PC-3 (cell line): Measurements from ENCODE around the gene MSI2. TPM values are rescaled to one million over a fixed set of nuclear protein-coding genes. Genes with fewer than 3 reads are reported as not detected.

Source experiments
- ATAC-seq: fragments of 200-7000 bp; cut with Tn5 transposase; 2 replicates; pipeline ENCODE4 v1.9.1; 2020; ENCODE audit warnings: mild to moderate bottlenecking, moderate library complexity
- BruUV-seq: library from RNA; stranded (reverse); fragments of 400-500 nt; replicated peaks from 2 replicates; lab custom pipeline; 2021; lab: Mats Ljungman, UMichigan
- CTCF ChIA-PET: fragments of 300-600 bp; sonication (Branson Sonifier 250); formaldehyde crosslinking; loops from one replicate; lab custom pipeline; 2022; ENCODE audit warnings: antibody characterized with exemption; lab: Charles Lee
- POLR2A ChIA-PET: fragments of 300-600 bp; sonication (Branson Sonifier 250); formaldehyde crosslinking; loops from one replicate; lab custom pipeline; 2022; ENCODE audit warnings: antibody characterized with exemption; ENCODE audit not compliant: unreplicated experiment; lab: Charles Lee
- DNase-seq: peaks from one replicate; pipeline ENCODE4 v3.0.0-alpha.2; 2015
- H2AFZ ChIP-seq: fragments of 300-600 bp; sonication (generic); 2 replicates; pipeline ENCODE4 v1.6.0; 2016; ENCODE audit warnings: antibody characterized with exemption, low read length
- H3F3A ChIP-seq: fragments of 300-600 bp; sonication (generic); one replicate; pipeline ENCODE4 v1.6.0; 2017; ENCODE audit warnings: antibody characterized with exemption, low read length, control low read depth, mild to moderate bottlenecking; ENCODE audit not compliant: unreplicated experiment
- H3K27ac ChIP-seq: fragments of 300-600 bp; sonication (generic); 2 replicates; pipeline ENCODE4 v1.5.1; 2016; ENCODE audit warnings: mild to moderate bottlenecking, low read length
- H3K27me3 ChIP-seq: fragments of 300-600 bp; sonication (generic); 2 replicates; pipeline ENCODE4 v1.6.1; 2016; ENCODE audit warnings: low read length, mixed read lengths
- H3K36me3 ChIP-seq: fragments of 300-600 bp; sonication (generic); 2 replicates; pipeline ENCODE4 v1.6.1; 2016; ENCODE audit warnings: low read depth, mixed run types, low read length, mixed read lengths
- H3K4me1 ChIP-seq: fragments of 300-600 bp; sonication (generic); 2 replicates; pipeline ENCODE4 v1.5.1; 2016; ENCODE audit warnings: low read length; ENCODE audit not compliant: insufficient read depth
- H3K4me2 ChIP-seq: fragments of 300-600 bp; sonication (generic); 2 replicates; pipeline ENCODE4 v1.6.0; 2016; ENCODE audit warnings: low read length
- H3K4me3 ChIP-seq: fragments of 300-600 bp; sonication (generic); 2 replicates; pipeline ENCODE4 v1.5.1; 2016; ENCODE audit warnings: mild to moderate bottlenecking, low read length, mixed read lengths
- H3K79me2 ChIP-seq: fragments of 300-600 bp; sonication (generic); 2 replicates; pipeline ENCODE4 v1.6.1; 2017; ENCODE audit warnings: low read length, mixed read lengths
- H3K9ac ChIP-seq: fragments of 300-600 bp; sonication (generic); 2 replicates; pipeline ENCODE4 v1.6.0; 2016; ENCODE audit warnings: mild to moderate bottlenecking, low read length
- H3K9me2 ChIP-seq: fragments of 300-600 bp; sonication (generic); replicated peaks from 2 replicates; pipeline ENCODE4 v1.6.1; 2016; ENCODE audit warnings: mixed run types, low read length, mixed read lengths
- H3K9me3 ChIP-seq: fragments of 300-600 bp; sonication (generic); 2 replicates; pipeline ENCODE4 v1.6.1; 2016; ENCODE audit warnings: low read length, mixed read lengths
- H4K20me1 ChIP-seq: fragments of 300-600 bp; sonication (generic); 2 replicates; pipeline ENCODE4 v1.6.1; 2016; ENCODE audit warnings: low read length, mixed read lengths
- EZH2 ChIP-seq: fragments of 300-600 bp; sonication (generic); IDR thresholded peaks from one replicate; pipeline ENCODE4 v1.6.1; 2017; ENCODE audit warnings: antibody characterized with exemption, mild to moderate bottlenecking, low read length; ENCODE audit not compliant: unreplicated experiment
- EZH2phosphoT487 ChIP-seq: fragments of 300-600 bp; sonication (generic); IDR thresholded peaks from 2 replicates; pipeline ENCODE4 v1.6.1; 2018; ENCODE audit warnings: mild to moderate bottlenecking, antibody characterized with exemption, low read length, borderline replicate concordance
- intact Hi-C: fragments of 100-400 bp; cut with micrococcal nuclease; formaldehyde crosslinking; loops from 2 replicates; pipeline ENCODE4 v1.9.0; 2023
- total RNA-seq: library from RNA; depleted of rRNA; stranded (reverse); fragments of >200 nt; gene quantifications from 2 replicates; pipeline ENCODE4 v1.2.3, GENCODE V29; 2014
- TF ChIP-seq, protein P1 (sequence below): fragments of 300-600 bp; sonication (generic); conservative IDR thresholded peaks from 2 replicates; pipeline ENCODE4 v1.5.1; 2017; ENCODE audit warnings: antibody characterized with exemption, low read depth, mild to moderate bottlenecking, low read length

The MSI2 gene
- total RNA-seq, 1 experiment from 2014 or later: 54.7 TPM

DNA sequence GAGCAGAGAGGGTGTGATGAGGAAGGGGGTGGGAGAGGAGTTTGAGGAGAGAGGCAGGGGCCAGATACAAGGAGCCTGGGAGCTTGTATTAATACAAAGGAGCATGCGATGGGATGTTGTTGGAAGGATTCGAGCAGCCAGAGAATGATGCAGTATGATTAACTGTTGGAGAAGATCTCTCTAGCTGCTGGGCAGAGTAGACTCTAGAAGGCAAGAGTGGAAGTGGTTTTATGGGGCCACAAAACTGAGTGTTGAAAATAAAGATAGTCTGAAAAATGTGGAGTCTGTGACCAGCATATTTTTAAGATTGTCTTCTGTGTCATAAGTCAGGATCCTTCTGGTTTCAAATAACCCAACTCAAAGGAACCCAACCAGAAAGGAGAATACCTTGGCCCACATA, 98.3 kb downstream of the MSI2 start:
- no TSS peak for BruUV-seq
- ChIA-PET CTCF (no interaction called here), POLR2A (no interaction called here)
- Histone ChIP-seq H3K4me1 (peaks cover 24% of the 10 kb centered on the region), H3K4me2 (no peak overlapping the region), H2AFZ (no peak overlapping the region), H3F3A (no peaks in the 10 kb centered on the region), H4K20me1 (no peaks in the 10 kb centered on the region), H3K9ac (no peak overlapping the region), H3K36me3 (no peaks in the 10 kb centered on the region), H3K4me3 (no peak overlapping the region), H3K9me3 (no peaks in the 10 kb centered on the region), H3K79me2 (0 out of 2 replicates have a peak, but pooled peaks cover 3% of the 10 kb centered on the region), H3K27ac (no peak overlapping the region), H3K27me3 (no peaks in the 10 kb centered on the region), H3K9me2 (no peaks in the 10 kb centered on the region)
- intact Hi-C loops: loop anchor here (5.0 kb wide), 1 partner anchor 97 kb away; the partner anchor contains the start of gene MSI2
- TF ChIP-seq EZH2phosphoT487: no peak
- TF ChIP-seq, protein P1, sequence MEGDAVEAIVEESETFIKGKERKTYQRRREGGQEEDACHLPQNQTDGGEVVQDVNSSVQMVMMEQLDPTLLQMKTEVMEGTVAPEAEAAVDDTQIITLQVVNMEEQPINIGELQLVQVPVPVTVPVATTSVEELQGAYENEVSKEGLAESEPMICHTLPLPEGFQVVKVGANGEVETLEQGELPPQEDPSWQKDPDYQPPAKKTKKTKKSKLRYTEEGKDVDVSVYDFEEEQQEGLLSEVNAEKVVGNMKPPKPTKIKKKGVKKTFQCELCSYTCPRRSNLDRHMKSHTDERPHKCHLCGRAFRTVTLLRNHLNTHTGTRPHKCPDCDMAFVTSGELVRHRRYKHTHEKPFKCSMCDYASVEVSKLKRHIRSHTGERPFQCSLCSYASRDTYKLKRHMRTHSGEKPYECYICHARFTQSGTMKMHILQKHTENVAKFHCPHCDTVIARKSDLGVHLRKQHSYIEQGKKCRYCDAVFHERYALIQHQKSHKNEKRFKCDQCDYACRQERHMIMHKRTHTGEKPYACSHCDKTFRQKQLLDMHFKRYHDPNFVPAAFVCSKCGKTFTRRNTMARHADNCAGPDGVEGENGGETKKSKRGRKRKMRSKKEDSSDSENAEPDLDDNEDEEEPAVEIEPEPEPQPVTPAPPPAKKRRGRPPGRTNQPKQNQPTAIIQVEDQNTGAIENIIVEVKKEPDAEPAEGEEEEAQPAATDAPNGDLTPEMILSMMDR: no peak
- no peak for ATAC-seq
- no peak for DNase-seq

DNA sequence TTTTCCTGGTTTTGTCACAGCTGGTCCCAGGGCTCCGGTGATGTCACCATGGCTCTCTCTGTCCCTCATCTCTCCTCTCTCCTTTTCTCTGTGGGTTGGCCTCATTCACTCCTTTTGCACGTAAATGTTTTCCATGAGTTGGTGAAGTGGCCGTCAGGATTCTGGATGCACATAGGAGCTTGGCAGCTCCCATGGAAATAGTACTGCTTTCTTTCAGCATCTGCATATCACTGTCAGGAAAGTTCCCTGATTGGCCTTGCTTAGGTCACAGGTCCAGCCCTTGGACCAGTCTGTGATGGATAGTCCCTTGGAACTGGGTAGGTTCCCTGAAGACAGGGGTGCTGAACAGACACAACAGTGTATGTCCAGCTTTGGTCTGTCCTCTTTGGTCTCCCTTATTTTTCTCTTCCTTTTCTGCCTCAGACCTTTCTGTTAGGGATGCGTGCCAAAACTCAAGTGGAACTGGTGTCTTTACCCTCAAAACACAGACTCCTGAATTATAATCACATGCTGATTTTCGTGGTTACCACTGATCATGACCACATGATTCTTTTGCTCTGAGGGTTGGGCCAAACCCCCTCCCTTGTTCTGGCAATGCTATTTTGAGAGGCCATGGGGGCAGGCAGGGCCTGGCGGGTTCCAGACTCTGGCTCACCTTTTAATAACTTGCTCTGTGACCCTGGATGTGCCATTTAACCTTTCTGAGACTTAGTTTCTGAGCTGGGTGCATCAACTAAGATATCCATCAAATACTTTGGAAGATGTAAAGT, 99.0 kb downstream of the MSI2 start:
- H3K79me2 ChIP-seq: 0 out of 2 replicates have a peak, but pooled peaks cover 3% of the 10 kb centered on the region
- CTCF ChIA-PET: no interaction called here
- intact Hi-C loops: loop anchor here (5.0 kb wide), 1 partner anchor 98 kb away; the partner anchor contains the start of gene MSI2
- no peak overlapping the region for H3K4me2 ChIP-seq
- H3K9me3 ChIP-seq: no peaks in the 10 kb centered on the region
- no peaks in the 10 kb centered on the region for H4K20me1 ChIP-seq
- no peaks in the 10 kb centered on the region for H3K36me3 ChIP-seq
- H3F3A ChIP-seq: no peaks in the 10 kb centered on the region
- no peak overlapping the region for H2AFZ ChIP-seq
- H3K4me1 ChIP-seq: peaks cover 24% of the 10 kb centered on the region
- no peak overlapping the region for H3K4me3 ChIP-seq
- H3K9me2 ChIP-seq: no peaks in the 10 kb centered on the region
- BruUV-seq: no TSS peak
- H3K9ac ChIP-seq: no peak overlapping the region
- TF ChIP-seq EZH2phosphoT487 (no peak), EZH2 (no peak)
- TF ChIP-seq, protein P1: no peak
- POLR2A ChIA-PET: no interaction called here
- H3K27me3 ChIP-seq: no peaks in the 10 kb centered on the region
- DNase-seq (no peak), ATAC-seq (no peak)
- no peak overlapping the region for H3K27ac ChIP-seq
